ENCODE data around the gene ATF2. TPM values are rescaled to one million over a fixed set of nuclear protein-coding genes. Genes with fewer than 3 reads are reported as not detected.

The ATF2 gene
- total RNA-seq, 1 experiment from 2014 or later: 39.9 TPM

GRCh38 chr2:175036582-175037018, 131.4 kb downstream of the ATF2 start:
- ATAC-seq (peak; percentile 43; the same call in 1 of the 2 replicates), DNase-seq (ENCODE audit: low spot score) (no peak)
- Mint-ChIP-seq H3K9me3 (0 out of 2 replicates have a peak, but pooled peaks cover 4% of the 10 kb centered on the region), H3K27me3 (ENCODE audit: low read depth) (no peaks in the 10 kb centered on the region), H3K36me3 (no peaks in the 10 kb centered on the region), H3K27ac (no peak overlapping the region), H3K4me3 (no peak overlapping the region), H3K4me1 (no peaks in the 10 kb centered on the region; the same call in 1 of the 2 replicates)
- ChIA-PET CTCF (no interaction called here), POLR2A (no interaction called here)
- peak; percentile 50; the same call in 1 of the 2 replicates for TF ChIP-seq CTCF (IDR thresholded peaks at IDR 0.05)
- TF ChIP-seq, protein P1, sequence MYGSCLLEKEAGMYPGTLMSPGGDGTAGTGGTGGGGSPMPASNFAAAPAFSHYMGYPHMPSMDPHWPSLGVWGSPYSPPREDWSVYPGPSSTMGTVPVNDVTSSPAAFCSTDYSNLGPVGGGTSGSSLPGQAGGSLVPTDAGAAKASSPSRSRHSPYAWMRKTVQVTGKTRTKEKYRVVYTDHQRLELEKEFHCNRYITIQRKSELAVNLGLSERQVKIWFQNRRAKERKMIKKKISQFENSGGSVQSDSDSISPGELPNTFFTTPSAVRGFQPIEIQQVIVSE (CRISPR knock-in tag; IDR thresholded peaks at IDR 0.05; ENCODE audit: borderline replicate concordance): no peak

GRCh38 chr2:175035806-175036205, 132.2 kb downstream of the ATF2 start:
- no peak for TF ChIP-seq GTF2I (CRISPR knock-in tag; conservative IDR thresholded peaks at IDR 0.05)
- no peak for TF ChIP-seq NFE2L1 (CRISPR knock-in tag; IDR thresholded peaks at IDR 0.05)
- TF ChIP-seq RELA (CRISPR knock-in tag; IDR thresholded peaks at IDR 0.05; ENCODE audit: borderline replicate concordance): no peak
- no peak for TF ChIP-seq NR1H2 (CRISPR knock-in tag; IDR thresholded peaks at IDR 0.05)
- TF ChIP-seq, protein P2, sequence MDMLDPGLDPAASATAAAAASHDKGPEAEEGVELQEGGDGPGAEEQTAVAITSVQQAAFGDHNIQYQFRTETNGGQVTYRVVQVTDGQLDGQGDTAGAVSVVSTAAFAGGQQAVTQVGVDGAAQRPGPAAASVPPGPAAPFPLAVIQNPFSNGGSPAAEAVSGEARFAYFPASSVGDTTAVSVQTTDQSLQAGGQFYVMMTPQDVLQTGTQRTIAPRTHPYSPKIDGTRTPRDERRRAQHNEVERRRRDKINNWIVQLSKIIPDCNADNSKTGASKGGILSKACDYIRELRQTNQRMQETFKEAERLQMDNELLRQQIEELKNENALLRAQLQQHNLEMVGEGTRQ (CRISPR knock-in tag; IDR thresholded peaks at IDR 0.05): no peak
- no peak for TF ChIP-seq TEAD1 (CRISPR knock-in tag; IDR thresholded peaks at IDR 0.05)
- TF ChIP-seq FOXJ3 (CRISPR knock-in tag; IDR thresholded peaks at IDR 0.05; ENCODE audit: borderline replicate concordance): no peak
- TF ChIP-seq OVOL2 (CRISPR knock-in tag; IDR thresholded peaks at IDR 0.05; ENCODE audit: borderline replicate concordance): no peak
- TF ChIP-seq PREB (CRISPR knock-in tag; IDR thresholded peaks at IDR 0.05; ENCODE audit: borderline replicate concordance): no peak
- TF ChIP-seq, protein P3, sequence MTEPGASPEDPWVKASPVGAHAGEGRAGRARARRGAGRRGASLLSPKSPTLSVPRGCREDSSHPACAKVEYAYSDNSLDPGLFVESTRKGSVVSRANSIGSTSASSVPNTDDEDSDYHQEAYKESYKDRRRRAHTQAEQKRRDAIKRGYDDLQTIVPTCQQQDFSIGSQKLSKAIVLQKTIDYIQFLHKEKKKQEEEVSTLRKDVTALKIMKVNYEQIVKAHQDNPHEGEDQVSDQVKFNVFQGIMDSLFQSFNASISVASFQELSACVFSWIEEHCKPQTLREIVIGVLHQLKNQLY (CRISPR knock-in tag; IDR thresholded peaks at IDR 0.05): no peak
- TF ChIP-seq E2F5 (CRISPR knock-in tag; IDR thresholded peaks at IDR 0.05): no peak
- TF ChIP-seq ZNF232 (CRISPR knock-in tag; IDR thresholded peaks at IDR 0.05): no peak
- TF ChIP-seq FOXK1 (CRISPR knock-in tag; IDR thresholded peaks at IDR 0.05): no peak
- TF ChIP-seq, protein P4, sequence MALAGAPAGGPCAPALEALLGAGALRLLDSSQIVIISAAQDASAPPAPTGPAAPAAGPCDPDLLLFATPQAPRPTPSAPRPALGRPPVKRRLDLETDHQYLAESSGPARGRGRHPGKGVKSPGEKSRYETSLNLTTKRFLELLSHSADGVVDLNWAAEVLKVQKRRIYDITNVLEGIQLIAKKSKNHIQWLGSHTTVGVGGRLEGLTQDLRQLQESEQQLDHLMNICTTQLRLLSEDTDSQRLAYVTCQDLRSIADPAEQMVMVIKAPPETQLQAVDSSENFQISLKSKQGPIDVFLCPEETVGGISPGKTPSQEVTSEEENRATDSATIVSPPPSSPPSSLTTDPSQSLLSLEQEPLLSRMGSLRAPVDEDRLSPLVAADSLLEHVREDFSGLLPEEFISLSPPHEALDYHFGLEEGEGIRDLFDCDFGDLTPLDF (CRISPR knock-in tag; IDR thresholded peaks at IDR 0.05): no peak
- TF ChIP-seq ETV6 (CRISPR knock-in tag; IDR thresholded peaks at IDR 0.05): no peak
- Mint-ChIP-seq H3K27ac (no peak overlapping the region), H3K36me3 (no peaks in the 10 kb centered on the region), H3K9me3 (0 out of 2 replicates have a peak, but pooled peaks cover 4% of the 10 kb centered on the region), H3K4me1 (no peaks in the 10 kb centered on the region; the same call in 1 of the 2 replicates), H3K4me3 (no peak overlapping the region), H3K27me3 (ENCODE audit: low read depth) (no peaks in the 10 kb centered on the region)
- ChIA-PET CTCF (no interaction called here), POLR2A (no interaction called here)
- DNase-seq (ENCODE audit: low spot score): no peak
- no peak for ATAC-seq

All from WTC11 (cell line).